Liver (tissue), 9 donors: Measurements from ENCODE around the gene IQGAP2. TPM values are rescaled to one million over a fixed set of nuclear protein-coding genes. Genes with fewer than 3 reads are reported as not detected.

Source experiments
- DNase-seq: peaks from one replicate; pipeline ENCODE4 v3.0.0-alpha.2; 2017; ENCODE audit warnings: low spot score
- H3K27ac ChIP-seq, 2 donors: one replicate each; pipeline ENCODE4 v1.7.0; 2013; ENCODE audit warnings: inconsistent platforms in 2 of 2, low read length in 2 of 2, control low read depth in 1 of 2, low read depth in 1 of 2, mild to moderate bottlenecking in 1 of 2
- H3K27me3 ChIP-seq, 4 donors: one replicate each; pipeline versions ENCODE4 v1.6.1 to v1.7.0; 2013; ENCODE audit warnings: low read length in 3 of 4, inconsistent platforms in 1 of 4, mild to moderate bottlenecking in 1 of 4, moderate library complexity in 1 of 4; ENCODE audit not compliant: control insufficient read depth in 4 of 4, insufficient read depth in 4 of 4
- H3K36me3 ChIP-seq, 4 donors: one replicate each; pipeline versions ENCODE4 v1.6.1 to v1.7.0; 2013; ENCODE audit warnings: low read length in 3 of 4, mild to moderate bottlenecking in 3 of 4, low read depth in 1 of 4, moderate library complexity in 1 of 4; ENCODE audit not compliant: control insufficient read depth in 4 of 4, insufficient read depth in 3 of 4
- H3K4me1 ChIP-seq, 4 donors: one replicate each; pipeline versions ENCODE4 v1.6.1 to v1.7.0; 2013; ENCODE audit warnings: low read length in 3 of 4, mild to moderate bottlenecking in 3 of 4, moderate library complexity in 1 of 4; ENCODE audit not compliant: control insufficient read depth in 4 of 4, insufficient read depth in 4 of 4
- H3K4me3 ChIP-seq, 3 donors: one replicate each; pipeline versions ENCODE4 v1.6.1 to v1.7.0; 2013; ENCODE audit warnings: low read length in 3 of 3, control low read depth in 1 of 3, low read depth in 1 of 3, mild to moderate bottlenecking in 1 of 3
- H3K9ac ChIP-seq, 2 donors: one replicate each; pipeline ENCODE4 v1.7.0; 2013; ENCODE audit warnings: low read length in 2 of 2, mild to moderate bottlenecking in 2 of 2, moderate library complexity in 2 of 2, control low read depth in 1 of 2, low read depth in 1 of 2
- H3K9me3 ChIP-seq, 4 donors: one replicate each; pipeline versions ENCODE4 v1.6.1 to v1.7.0; 2013; ENCODE audit warnings: low read length in 3 of 4; ENCODE audit not compliant: control insufficient read depth in 4 of 4
- EGR1 ChIP-seq, 2 donors: IDR thresholded peaks; 2 replicates each; pipeline ENCODE4 v1.6.1; 2016 to 2018; ENCODE audit warnings: antibody characterized with exemption in 2 of 2, low read depth in 2 of 2
- FOXA1 ChIP-seq: IDR thresholded peaks from 2 replicates; pipeline ENCODE4 v1.6.1; 2016; ENCODE audit warnings: antibody characterized with exemption
- HNF4A ChIP-seq, 2 donors: conservative IDR thresholded peaks; 2 replicates each; pipeline ENCODE4 v1.6.1; 2016; ENCODE audit warnings: antibody characterized with exemption in 2 of 2, mild to moderate bottlenecking in 2 of 2
- HNF4G ChIP-seq: IDR thresholded peaks from 2 replicates; pipeline ENCODE4 v1.6.1; 2016; ENCODE audit warnings: antibody characterized with exemption
- JUND ChIP-seq, 2 donors: IDR thresholded peaks; 2 replicates each; pipeline ENCODE4 v1.6.1; 2016; ENCODE audit warnings: antibody characterized with exemption in 2 of 2
- NR2F2 ChIP-seq: IDR thresholded peaks from 2 replicates; pipeline ENCODE4 v1.6.1; 2016; ENCODE audit warnings: antibody characterized with exemption
- RAD21 ChIP-seq, 2 donors: IDR thresholded peaks; 2 replicates each; pipeline ENCODE4 v1.6.1; 2016; ENCODE audit warnings: antibody characterized with exemption in 2 of 2, mild to moderate bottlenecking in 2 of 2
- RXRA ChIP-seq, 2 donors: IDR thresholded peaks; 2 replicates each; pipeline ENCODE4 v1.6.1; 2017 to 2018; ENCODE audit warnings: antibody characterized with exemption in 2 of 2, mild to moderate bottlenecking in 1 of 2
- SP1 ChIP-seq: IDR thresholded peaks from 2 replicates; pipeline ENCODE4 v1.6.1; 2018; ENCODE audit warnings: antibody characterized with exemption, mild to moderate bottlenecking
- TAF1 ChIP-seq: conservative IDR thresholded peaks from 2 replicates; pipeline ENCODE4 v1.6.1; 2016; ENCODE audit warnings: antibody characterized with exemption, mild to moderate bottlenecking
- ZBTB33 ChIP-seq: IDR thresholded peaks from 2 replicates; pipeline ENCODE4 v1.6.1; 2016; ENCODE audit warnings: antibody characterized with exemption
- WGBS: extraction: QIAGEN DNeasy Blood & Tissue Kit; methylation state at CpG from one replicate; pipeline ENCODE4 v1.1.7; 2013; 5-methylcytosine and 5-hydroxymethylcytosine counted together
- polyA plus RNA-seq, 2 donors: library from polyadenylated mRNA; stranded (reverse) in 1 of 2; unstranded in 1 of 2; fragments of 200-250 nt in 1 of 2; fragments of >200 nt in 1 of 2; fragmentation: Nextera tagmentation in 1 of 2; extraction: Ambion mirVana in 1 of 2; gene quantifications; one replicate each; pipeline versions ENCODE4 v1.2.1 to v1.2.3, GENCODE V29; 2013 to 2015
- total RNA-seq, 2 donors: library from RNA; depleted of rRNA; stranded (reverse); fragments of >200 nt; gene quantifications; one replicate each; pipeline ENCODE4 v1.2.3, GENCODE V29; 2014
- TF ChIP-seq, protein P1 (sequence below): IDR thresholded peaks from 2 replicates; pipeline ENCODE4 v1.6.1; 2016; ENCODE audit warnings: antibody characterized with exemption
- TF ChIP-seq, protein P2 (sequence below): IDR thresholded peaks from 2 replicates; pipeline ENCODE4 v1.6.1; 2016; ENCODE audit warnings: antibody characterized with exemption
- TF ChIP-seq, protein P3 (sequence below): fragments of 150-350 bp; IDR thresholded peaks from 2 replicates; pipeline ENCODE4 v1.5.1; 2017; ENCODE audit warnings: improper control_type of control experiment, low read depth, low read length; ENCODE audit not compliant: missing input control
- TF ChIP-seq, protein P4 (sequence below): IDR thresholded peaks from 2 replicates; pipeline ENCODE4 v1.6.1; 2016; ENCODE audit warnings: antibody characterized with exemption, mild to moderate bottlenecking
- donor health status: healthy.
- donor health status: healthy.
- donor health status: healthy.
- donor health status: healthy.
- donor health status: healthy.

The IQGAP2 gene
- total and polyA plus RNA-seq, 4 donors, result 41.5 to 205 (median 102) TPM

DNA sequence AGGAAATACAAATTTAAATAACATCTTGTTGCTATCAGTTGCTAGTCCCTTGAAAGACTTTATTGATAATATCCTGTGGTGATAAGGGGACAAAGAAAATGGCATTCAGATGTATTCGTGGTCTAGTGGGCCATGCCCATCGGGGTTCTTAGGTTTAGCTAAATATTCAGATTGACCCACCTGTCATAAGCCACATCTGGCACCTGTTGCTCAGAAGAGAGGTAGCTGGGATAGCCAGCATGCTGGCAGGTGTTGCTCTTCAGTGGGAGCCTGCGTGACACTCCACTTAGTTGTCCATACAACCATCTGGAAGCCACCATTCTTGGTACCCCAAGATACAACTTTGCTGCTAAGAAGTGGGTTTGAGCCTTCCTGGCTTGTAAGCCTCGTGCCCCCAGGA is 183.4 kb downstream of the IQGAP2 start:
- no peak overlapping the region for H3K27ac ChIP-seq
- H3K27me3 ChIP-seq, result no peaks in the 10 kb centered on the region
- H3K4me1 ChIP-seq, result peaks cover 2 to 17% (median 15%) of the 10 kb centered on the region in 4 donors
- no peak overlapping the region for H3K9ac ChIP-seq
- no peak for TF ChIP-seq JUND (IDR thresholded peaks at IDR 0.05)
- WGBS, result 94% methylated on average over 4 of the region's 4 CpGs
- H3K36me3 ChIP-seq, result peaks cover 3 to 20% (median 6%) of the 10 kb centered on the region in 4 donors
- DNase-seq, result no peak
- H3K4me3 ChIP-seq, result no peak overlapping the region
- no peaks in the 10 kb centered on the region for H3K9me3 ChIP-seq

GRCh38 chr5:76590027-76590426 is 186.9 kb downstream of the IQGAP2 start:
- no peak for DNase-seq
- H3K27ac ChIP-seq, result no peak overlapping the region
- 95% methylated on average over 1 of the region's 1 CpG for WGBS
- peaks cover 0 to 2% (median 0%) of the 10 kb centered on the region in 4 donors for H3K4me1 ChIP-seq
- H3K9ac ChIP-seq, result no peak overlapping the region
- H3K9me3 ChIP-seq, result no peaks in the 10 kb centered on the region
- TF ChIP-seq HNF4A (conservative IDR thresholded peaks at IDR 0.05), result no peak
- H3K27me3 ChIP-seq, result no peaks in the 10 kb centered on the region
- peaks cover 5 to 34% (median 16%) of the 10 kb centered on the region in 4 donors for H3K36me3 ChIP-seq
- no peak overlapping the region for H3K4me3 ChIP-seq

GRCh38 chr5:76591366-76591765 is 188.3 kb downstream of the IQGAP2 start:
- no peaks in the 10 kb centered on the region for H3K9me3 ChIP-seq
- 97% methylated on average over 3 of the region's 3 CpGs for WGBS
- H3K9ac ChIP-seq, result no peak overlapping the region
- peaks cover 5 to 42% (median 17%) of the 10 kb centered on the region in 4 donors for H3K36me3 ChIP-seq
- H3K4me3 ChIP-seq, result no peak overlapping the region
- DNase-seq, result no peak
- no peak overlapping the region for H3K27ac ChIP-seq
- peaks cover 0 to 2% (median 0%) of the 10 kb centered on the region in 4 donors for H3K4me1 ChIP-seq
- H3K27me3 ChIP-seq, result no peaks in the 10 kb centered on the region
- TF ChIP-seq HNF4G, result no peak
- TF ChIP-seq, protein P1, sequence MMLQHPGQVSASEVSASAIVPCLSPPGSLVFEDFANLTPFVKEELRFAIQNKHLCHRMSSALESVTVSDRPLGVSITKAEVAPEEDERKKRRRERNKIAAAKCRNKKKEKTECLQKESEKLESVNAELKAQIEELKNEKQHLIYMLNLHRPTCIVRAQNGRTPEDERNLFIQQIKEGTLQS, result no peak
- TF ChIP-seq, protein P2, sequence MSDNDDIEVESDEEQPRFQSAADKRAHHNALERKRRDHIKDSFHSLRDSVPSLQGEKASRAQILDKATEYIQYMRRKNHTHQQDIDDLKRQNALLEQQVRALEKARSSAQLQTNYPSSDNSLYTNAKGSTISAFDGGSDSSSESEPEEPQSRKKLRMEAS, result no peak
- no peak for TF ChIP-seq RXRA (IDR thresholded peaks at IDR 0.05)
- no peak for TF ChIP-seq JUND (IDR thresholded peaks at IDR 0.05)

GRCh38 chr5:76592692-76593091 is 189.6 kb downstream of the IQGAP2 start:
- Histone ChIP-seq H3K27me3 (no peaks in the 10 kb centered on the region), H3K9ac (no peak overlapping the region), H3K36me3 (peaks cover 9 to 55% (median 25%) of the 10 kb centered on the region in 4 donors), H3K4me3 (no peak overlapping the region), H3K27ac (no peak overlapping the region), H3K4me1 (no peaks in the 10 kb centered on the region), H3K9me3 (no peaks in the 10 kb centered on the region)
- 76% methylated on average over 3 of the region's 3 CpGs for WGBS
- no peak for DNase-seq
- TF ChIP-seq, protein P1, result no peak
- no peak for TF ChIP-seq RXRA (IDR thresholded peaks at IDR 0.05)
- TF ChIP-seq ZBTB33, result no peak
- no peak for TF ChIP-seq HNF4A (conservative IDR thresholded peaks at IDR 0.05)
- TF ChIP-seq, protein P3, sequence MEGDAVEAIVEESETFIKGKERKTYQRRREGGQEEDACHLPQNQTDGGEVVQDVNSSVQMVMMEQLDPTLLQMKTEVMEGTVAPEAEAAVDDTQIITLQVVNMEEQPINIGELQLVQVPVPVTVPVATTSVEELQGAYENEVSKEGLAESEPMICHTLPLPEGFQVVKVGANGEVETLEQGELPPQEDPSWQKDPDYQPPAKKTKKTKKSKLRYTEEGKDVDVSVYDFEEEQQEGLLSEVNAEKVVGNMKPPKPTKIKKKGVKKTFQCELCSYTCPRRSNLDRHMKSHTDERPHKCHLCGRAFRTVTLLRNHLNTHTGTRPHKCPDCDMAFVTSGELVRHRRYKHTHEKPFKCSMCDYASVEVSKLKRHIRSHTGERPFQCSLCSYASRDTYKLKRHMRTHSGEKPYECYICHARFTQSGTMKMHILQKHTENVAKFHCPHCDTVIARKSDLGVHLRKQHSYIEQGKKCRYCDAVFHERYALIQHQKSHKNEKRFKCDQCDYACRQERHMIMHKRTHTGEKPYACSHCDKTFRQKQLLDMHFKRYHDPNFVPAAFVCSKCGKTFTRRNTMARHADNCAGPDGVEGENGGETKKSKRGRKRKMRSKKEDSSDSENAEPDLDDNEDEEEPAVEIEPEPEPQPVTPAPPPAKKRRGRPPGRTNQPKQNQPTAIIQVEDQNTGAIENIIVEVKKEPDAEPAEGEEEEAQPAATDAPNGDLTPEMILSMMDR, result no peak
- TF ChIP-seq EGR1 (IDR thresholded peaks at IDR 0.05; ENCODE audit: low read depth in 2 of 2), result no peak
- no peak for TF ChIP-seq TAF1
- no peak for TF ChIP-seq FOXA1
- TF ChIP-seq, protein P2, result no peak
- no peak for TF ChIP-seq RAD21 (IDR thresholded peaks at IDR 0.05)
- no peak for TF ChIP-seq JUND (IDR thresholded peaks at IDR 0.05)
- no peak for TF ChIP-seq NR2F2
- no peak for TF ChIP-seq SP1
- TF ChIP-seq, protein P4, sequence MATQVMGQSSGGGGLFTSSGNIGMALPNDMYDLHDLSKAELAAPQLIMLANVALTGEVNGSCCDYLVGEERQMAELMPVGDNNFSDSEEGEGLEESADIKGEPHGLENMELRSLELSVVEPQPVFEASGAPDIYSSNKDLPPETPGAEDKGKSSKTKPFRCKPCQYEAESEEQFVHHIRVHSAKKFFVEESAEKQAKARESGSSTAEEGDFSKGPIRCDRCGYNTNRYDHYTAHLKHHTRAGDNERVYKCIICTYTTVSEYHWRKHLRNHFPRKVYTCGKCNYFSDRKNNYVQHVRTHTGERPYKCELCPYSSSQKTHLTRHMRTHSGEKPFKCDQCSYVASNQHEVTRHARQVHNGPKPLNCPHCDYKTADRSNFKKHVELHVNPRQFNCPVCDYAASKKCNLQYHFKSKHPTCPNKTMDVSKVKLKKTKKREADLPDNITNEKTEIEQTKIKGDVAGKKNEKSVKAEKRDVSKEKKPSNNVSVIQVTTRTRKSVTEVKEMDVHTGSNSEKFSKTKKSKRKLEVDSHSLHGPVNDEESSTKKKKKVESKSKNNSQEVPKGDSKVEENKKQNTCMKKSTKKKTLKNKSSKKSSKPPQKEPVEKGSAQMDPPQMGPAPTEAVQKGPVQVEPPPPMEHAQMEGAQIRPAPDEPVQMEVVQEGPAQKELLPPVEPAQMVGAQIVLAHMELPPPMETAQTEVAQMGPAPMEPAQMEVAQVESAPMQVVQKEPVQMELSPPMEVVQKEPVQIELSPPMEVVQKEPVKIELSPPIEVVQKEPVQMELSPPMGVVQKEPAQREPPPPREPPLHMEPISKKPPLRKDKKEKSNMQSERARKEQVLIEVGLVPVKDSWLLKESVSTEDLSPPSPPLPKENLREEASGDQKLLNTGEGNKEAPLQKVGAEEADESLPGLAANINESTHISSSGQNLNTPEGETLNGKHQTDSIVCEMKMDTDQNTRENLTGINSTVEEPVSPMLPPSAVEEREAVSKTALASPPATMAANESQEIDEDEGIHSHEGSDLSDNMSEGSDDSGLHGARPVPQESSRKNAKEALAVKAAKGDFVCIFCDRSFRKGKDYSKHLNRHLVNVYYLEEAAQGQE, result no peak
